HG02973 (cell line): ENCODE results near the gene ALS2.
"Not testable (repeated sequence)": the region's sequence is repeated elsewhere in the genome, so short reads cannot be mapped to it uniquely, and the experiment has no call there.

ENCODE experiments used
- ATAC-seq: cut with Tn5 transposase; IDR thresholded peaks from one replicate; pipeline ENCODE4 v1.9.1; 2021; ENCODE audit warnings: moderate library complexity; ENCODE audit not compliant: unreplicated experiment

Gene ALS2

GRCh38 chr2:201780674-201781493 is at the start of gene ALS2:
Gene ALS2, minus strand, starts transcription at chr2:201780933. Its CDS starts 12,048 bp downstream, at chr2:201768885.
- ATAC-seq: peak; percentile 92

- no peak for ATAC-seq
These were observed 47.5 kb upstream of the ALS2 start for GRCh38 chr2:201828220-201828619.

- no peak for ATAC-seq
These were observed 46.9 kb upstream of the ALS2 start for GRCh38 chr2:201827621-201828020.

GRCh38 chr2:201824212-201824611 is 43.5 kb upstream of the ALS2 start:
- ATAC-seq: no peak

- no peak for ATAC-seq
These were observed 40.3 kb upstream of the ALS2 start for GRCh38 chr2:201821080-201821479.

- no peak for ATAC-seq
These were observed 39.8 kb upstream of the ALS2 start for GRCh38 chr2:201820383-201821007.

GRCh38 chr2:201816657-201817575 is 36.2 kb upstream of the ALS2 start:
- no peak for ATAC-seq

- no peak for ATAC-seq
These were observed 33.4 kb upstream of the ALS2 start for GRCh38 chr2:201813996-201814760.

- not testable (repeated sequence) for ATAC-seq
These were observed 29.9 kb upstream of the ALS2 start for GRCh38 chr2:201810604-201811003.

GRCh38 chr2:201809633-201810032 is 28.9 kb upstream of the ALS2 start:
- ATAC-seq: no peak

- no peak for ATAC-seq
These were observed 27.3 kb upstream of the ALS2 start for GRCh38 chr2:201808027-201808426.

GRCh38 chr2:201807452-201807999 is 26.8 kb upstream of the ALS2 start:
- no peak for ATAC-seq

GRCh38 chr2:201806442-201807170 is 25.9 kb upstream of the ALS2 start, which contains the start of gene CDK15:
Gene CDK15, plus strand, starts transcription at chr2:201806537. Its CDS starts 128 bp downstream, at chr2:201806665.
- ATAC-seq: no peak

- not testable (repeated sequence) for ATAC-seq
These were observed 18.2 kb upstream of the ALS2 start for GRCh38 chr2:201798914-201799285.

GRCh38 chr2:201798252-201798913 is 17.6 kb upstream of the ALS2 start:
- no peak for ATAC-seq

GRCh38 chr2:201797175-201797840 is 16.6 kb upstream of the ALS2 start:
- ATAC-seq: no peak

- ATAC-seq: no peak
These were observed 15.7 kb upstream of the ALS2 start for GRCh38 chr2:201796478-201796865.
